AG09319 (cell line): ENCODE measurements around the gene RPL38.

Experiments
- DNase-seq: peaks from one replicate; pipeline ENCODE4 v3.0.0-alpha.2; 2010; ENCODE audit warnings: low read depth; ENCODE audit errors: extremely low read depth
- TF ChIP-seq, protein P1 (sequence below): IDR thresholded peaks from 2 replicates; pipeline ENCODE4 v1.5.1; 2011; ENCODE audit warnings: low read depth, mild to moderate bottlenecking, inconsistent platforms, low read length, moderate library complexity

Gene RPL38

DNA sequence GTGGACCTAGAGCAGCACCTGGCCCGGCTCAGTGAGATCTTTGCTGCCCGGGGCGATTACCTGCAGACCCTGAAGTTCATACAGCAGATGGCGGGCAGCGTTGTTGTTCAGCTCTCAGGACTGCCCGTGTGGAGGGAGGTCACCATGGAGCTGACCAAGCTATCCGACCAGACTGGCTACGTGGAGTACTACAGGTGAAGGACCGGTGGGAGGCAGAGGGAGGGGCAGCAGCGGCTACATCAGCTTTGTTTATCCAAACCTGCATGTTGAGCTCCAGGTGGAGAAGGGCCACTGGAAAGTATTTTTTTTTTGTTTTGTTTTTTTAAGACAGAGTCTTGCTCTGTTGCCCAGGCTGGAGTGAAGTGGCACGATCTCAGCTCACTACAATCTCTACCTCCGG lies 33.8 kb downstream of the RPL38 start:
- TF ChIP-seq, protein P1, sequence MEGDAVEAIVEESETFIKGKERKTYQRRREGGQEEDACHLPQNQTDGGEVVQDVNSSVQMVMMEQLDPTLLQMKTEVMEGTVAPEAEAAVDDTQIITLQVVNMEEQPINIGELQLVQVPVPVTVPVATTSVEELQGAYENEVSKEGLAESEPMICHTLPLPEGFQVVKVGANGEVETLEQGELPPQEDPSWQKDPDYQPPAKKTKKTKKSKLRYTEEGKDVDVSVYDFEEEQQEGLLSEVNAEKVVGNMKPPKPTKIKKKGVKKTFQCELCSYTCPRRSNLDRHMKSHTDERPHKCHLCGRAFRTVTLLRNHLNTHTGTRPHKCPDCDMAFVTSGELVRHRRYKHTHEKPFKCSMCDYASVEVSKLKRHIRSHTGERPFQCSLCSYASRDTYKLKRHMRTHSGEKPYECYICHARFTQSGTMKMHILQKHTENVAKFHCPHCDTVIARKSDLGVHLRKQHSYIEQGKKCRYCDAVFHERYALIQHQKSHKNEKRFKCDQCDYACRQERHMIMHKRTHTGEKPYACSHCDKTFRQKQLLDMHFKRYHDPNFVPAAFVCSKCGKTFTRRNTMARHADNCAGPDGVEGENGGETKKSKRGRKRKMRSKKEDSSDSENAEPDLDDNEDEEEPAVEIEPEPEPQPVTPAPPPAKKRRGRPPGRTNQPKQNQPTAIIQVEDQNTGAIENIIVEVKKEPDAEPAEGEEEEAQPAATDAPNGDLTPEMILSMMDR, result no peak

DNA sequence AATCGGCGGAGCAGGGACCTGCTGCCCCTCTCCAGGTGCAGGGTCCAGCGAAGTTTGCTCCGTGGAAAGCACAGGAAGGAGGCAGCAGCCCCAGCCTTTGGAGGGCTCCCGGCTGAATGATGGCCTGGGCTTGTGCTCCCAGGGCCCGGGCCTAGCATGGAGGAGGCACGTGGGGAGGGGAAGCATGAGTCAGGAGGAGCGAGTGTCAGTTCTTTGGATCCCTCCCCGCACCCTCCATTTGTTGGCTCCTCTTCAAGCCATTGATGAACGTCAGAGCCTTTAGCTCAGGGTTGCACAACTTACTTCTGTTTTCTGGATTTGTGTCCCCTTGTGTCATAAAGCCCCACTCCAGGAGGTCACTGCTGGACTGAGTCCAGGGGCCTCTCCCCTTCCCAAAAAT lies 35.7 kb downstream of the RPL38 start:
- TF ChIP-seq, protein P1, result no peak
- DNase-seq, result no peak

More for the DNA sequence above, 33.8 kb downstream of the RPL38 start:
- no peak for DNase-seq

DNA sequence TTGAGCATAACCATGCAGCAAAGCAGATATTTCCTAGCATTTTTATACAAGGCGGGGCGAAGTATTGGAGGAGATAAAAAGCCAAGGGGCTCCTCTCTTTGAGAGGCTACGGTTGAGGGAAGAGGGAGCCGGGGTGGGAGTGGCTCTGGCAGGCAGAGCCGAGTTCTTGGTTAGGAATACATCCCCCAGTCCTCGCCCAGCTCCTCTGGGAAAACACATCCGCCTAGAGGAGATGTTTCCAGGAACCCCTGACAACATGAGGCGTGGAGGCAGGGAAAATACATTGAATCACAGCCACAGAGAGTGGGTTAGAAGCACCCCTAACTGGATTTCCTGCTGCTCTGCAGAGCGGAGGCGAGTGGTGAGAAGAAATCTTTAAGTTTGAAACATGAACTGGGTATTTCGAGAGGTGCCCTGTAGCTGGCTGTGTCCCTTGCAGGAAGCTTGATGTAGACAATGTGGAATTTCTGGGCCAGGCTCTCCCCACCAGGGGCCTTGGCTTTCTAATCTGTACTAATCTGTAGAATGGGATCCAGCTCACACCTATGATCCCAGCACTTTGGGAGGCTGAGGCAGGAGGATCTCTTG lies 37.2 kb downstream of the RPL38 start:
- TF ChIP-seq, protein P1, result no peak
- DNase-seq, result no peak

DNA sequence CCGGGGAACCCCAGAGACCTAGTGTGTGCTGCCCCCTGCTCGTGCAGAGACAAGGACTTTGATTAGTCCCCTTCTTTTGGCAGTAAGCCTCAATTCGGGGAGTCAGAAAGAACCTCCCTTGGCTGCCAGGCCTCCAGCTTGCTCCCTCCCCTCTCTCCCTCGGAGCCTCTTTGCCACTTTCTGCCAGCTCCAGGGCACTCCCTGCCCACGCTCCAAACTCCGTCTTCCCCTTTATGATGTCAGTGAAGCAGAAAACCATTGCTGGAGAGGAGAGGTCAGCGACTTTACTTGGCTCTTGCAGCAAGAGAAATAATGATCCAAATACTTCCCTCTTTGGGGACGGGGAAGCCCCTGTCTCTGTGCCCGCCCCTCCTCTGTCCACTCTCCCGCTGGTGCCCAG lies 38.0 kb downstream of the RPL38 start:
- TF ChIP-seq, protein P1, result no peak
- DNase-seq, result no peak

DNA sequence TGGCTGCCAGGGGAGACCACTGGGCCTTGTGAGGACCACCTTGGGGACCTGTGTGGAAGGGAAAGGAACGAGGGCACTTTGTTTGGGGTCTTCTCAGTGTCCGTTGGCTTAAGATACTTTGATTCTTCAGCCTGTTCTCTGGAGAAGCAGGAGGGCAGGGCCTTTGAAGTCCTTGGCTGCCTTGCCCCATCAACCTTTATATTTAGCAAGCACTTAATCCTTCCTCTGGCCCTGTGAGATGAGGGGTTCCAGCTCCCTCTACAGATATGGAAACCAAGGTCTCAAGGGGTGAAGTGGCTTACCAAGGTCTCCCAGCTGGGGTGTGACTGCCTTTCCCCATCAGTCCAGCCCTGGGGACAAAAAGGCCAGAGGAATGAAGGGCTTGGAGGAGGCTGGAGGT lies 38.4 kb downstream of the RPL38 start:
- DNase-seq, result no peak
- TF ChIP-seq, protein P1, result no peak

DNA sequence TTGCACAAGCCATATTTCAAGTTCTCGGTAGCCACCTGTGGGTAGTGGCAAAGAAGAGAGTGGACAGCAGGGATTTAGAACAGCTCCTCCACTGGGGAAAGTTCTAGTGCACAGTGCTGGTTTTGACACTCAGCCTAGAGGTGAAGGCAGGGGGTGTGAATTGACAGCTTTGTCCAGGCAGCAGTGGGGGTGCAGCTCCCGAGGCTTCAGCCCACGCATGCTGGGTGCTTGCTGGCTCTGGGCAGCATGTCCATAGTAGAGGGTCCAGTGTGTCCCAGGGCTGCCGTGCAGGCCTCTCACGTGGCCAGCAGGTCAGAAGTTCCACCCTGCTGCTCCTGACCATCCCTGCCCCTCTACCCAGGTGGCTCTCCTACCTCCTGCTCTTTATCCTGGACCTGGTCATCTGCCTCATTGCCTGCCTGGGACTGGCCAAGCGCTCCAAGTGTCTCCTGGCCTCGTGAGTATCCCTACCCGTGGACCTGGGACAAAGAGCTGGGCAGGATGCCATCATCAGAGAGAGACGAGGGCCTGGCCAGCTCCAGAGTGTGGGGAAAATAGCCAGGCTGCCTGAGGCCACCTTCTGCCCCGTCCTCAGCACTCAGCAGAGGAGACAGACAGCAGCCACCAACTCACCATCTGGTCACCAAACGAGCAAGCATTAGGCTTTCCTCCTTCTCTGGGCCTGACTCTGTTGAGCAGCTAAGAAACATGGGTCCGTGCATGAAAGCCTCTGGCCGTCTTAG lies 39.7 kb downstream of the RPL38 start:
- TF ChIP-seq, protein P1, result no peak
- DNase-seq, result no peak

DNA sequence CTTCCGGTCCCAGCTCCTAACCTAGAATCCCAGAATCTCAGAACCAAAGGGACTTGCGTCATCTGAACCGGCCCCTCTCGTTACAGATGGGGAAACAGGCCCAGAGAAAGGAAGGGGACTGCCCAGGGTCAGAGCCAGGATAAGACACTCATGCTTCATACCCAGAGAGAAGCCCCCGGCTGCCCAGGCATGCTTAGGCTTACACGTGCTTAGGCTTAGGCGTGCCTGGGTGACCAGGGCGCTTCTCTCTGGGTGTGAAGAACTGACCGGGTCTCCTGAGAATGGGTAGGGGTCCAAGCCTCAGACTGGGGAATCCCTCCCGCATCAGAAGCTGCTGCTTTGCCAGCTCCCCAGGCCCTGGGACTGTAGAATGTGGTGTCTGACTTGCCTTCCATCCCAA lies 40.6 kb downstream of the RPL38 start:
- DNase-seq, result no peak
- TF ChIP-seq, protein P1, result no peak
